Measurements from ENCODE around the gene OPN4.

OPN4 gene

GRCh38 chr10:86663576-86664339 is 9.4 kb downstream of the OPN4 start:
- no peak for DNase-seq

GRCh38 chr10:86664341-86665217 is 10.2 kb downstream of the OPN4 start:
- no peak for DNase-seq

GRCh38 chr10:86665218-86665607 is 10.9 kb downstream of the OPN4 start:
- DNase-seq, result no peak

- no peak for DNase-seq
Observed at GRCh38 chr10:86665868-86666267, 11.5 kb downstream of the OPN4 start.

- no peak for DNase-seq
Observed at GRCh38 chr10:86666538-86666937, 12.2 kb downstream of the OPN4 start.

GRCh38 chr10:86667421-86668181 is 13.3 kb downstream of the OPN4 start:
- no peak for DNase-seq

- DNase-seq, result no peak
Observed at GRCh38 chr10:86668297-86669165, 14.2 kb downstream of the OPN4 start, which contains the start of gene LDB3. Gene LDB3, plus strand, starts transcription at chr10:86668511. Its CDS starts 181 bp downstream, at chr10:86668692.

GRCh38 chr10:86670290-86670811 is 16.0 kb downstream of the OPN4 start:
- no peak for DNase-seq

- no peak for DNase-seq
Observed at GRCh38 chr10:86670876-86671275, 16.5 kb downstream of the OPN4 start.

- no peak for DNase-seq
Observed at GRCh38 chr10:86671419-86671818, 17.1 kb downstream of the OPN4 start.

- no peak for DNase-seq
Observed at GRCh38 chr10:86671985-86672710, 17.8 kb downstream of the OPN4 start.

- DNase-seq, result no peak
Observed at GRCh38 chr10:86673216-86673826, 19.0 kb downstream of the OPN4 start.

GRCh38 chr10:86673827-86674581 is 19.7 kb downstream of the OPN4 start:
- DNase-seq, result no peak

- no peak for DNase-seq
Observed at GRCh38 chr10:86674912-86675311, 20.6 kb downstream of the OPN4 start.

GRCh38 chr10:86677374-86677773 is 23.0 kb downstream of the OPN4 start:
- no peak for DNase-seq

GRCh38 chr10:86678999-86679792 is 24.8 kb downstream of the OPN4 start:
- DNase-seq, result no peak

- DNase-seq, result no peak
Observed at GRCh38 chr10:86681047-86681446, 26.7 kb downstream of the OPN4 start.

- DNase-seq, result no peak
Observed at GRCh38 chr10:86681722-86682386, 27.5 kb downstream of the OPN4 start.

- DNase-seq, result no peak
Observed at GRCh38 chr10:86682675-86683074, 28.3 kb downstream of the OPN4 start.

Measured in CD4-positive, alpha-beta T cell treated with Interleukin-1 beta for 1 hour (primary cell).